HG03025 (cell line): Measurements from ENCODE around the gene DSTN.

Source experiments
- ATAC-seq: cut with Tn5 transposase; IDR thresholded peaks from one replicate; pipeline ENCODE4 v1.9.1; 2021; ENCODE audit warnings: mild to moderate bottlenecking, moderate library complexity; ENCODE audit not compliant: unreplicated experiment, low FRiP score

DSTN gene

GRCh38 chr20:17634661-17635331, 64.9 kb downstream of the DSTN start:
- no peak for ATAC-seq

DNA sequence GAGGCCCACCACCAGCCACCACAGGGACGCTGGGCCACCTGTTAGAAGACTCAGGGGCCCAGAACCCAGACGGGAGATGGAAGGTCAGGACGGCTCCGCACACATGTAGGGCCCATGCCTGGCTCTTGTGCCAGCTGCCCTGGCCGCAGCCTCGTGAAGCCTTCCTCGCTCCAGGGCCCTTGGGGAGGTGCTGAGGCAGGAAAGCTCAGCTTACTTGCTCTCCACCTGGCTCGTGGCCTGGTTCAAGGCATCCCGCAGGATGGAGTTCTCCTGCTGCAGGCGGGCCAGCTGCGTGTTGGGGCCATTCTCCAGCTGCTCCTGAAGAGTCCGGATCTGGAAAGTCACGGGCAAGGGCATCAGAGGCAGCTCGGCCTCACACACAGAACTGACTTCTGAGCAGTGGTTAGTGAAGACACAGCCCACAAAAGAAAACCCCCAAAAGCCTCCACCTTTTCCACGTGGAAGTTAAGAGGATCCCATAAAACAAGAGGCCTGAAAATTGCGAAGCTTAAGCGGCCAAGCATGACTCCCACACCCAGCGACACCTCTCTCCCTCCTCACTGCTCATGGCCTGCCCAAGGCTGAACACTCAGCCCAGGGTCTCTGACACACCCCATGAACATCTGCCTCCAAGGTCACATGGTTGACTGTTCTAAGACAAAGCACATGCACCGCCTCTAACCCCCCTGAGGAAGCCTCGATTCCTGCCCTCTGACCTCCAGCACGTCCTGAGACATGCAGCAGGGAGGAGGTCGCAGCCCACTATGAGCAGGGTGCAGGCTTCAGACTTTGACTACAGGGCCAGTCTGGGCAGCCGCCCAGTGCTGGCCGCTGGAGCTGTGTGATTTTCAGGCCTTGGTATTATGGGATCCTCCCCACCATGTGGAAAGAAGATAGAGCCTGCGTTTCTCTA, 65.7 kb downstream of the DSTN start:
- ATAC-seq = no peak

GRCh38 chr20:17636523-17637412, 66.9 kb downstream of the DSTN start:
- ATAC-seq = no peak

DNA sequence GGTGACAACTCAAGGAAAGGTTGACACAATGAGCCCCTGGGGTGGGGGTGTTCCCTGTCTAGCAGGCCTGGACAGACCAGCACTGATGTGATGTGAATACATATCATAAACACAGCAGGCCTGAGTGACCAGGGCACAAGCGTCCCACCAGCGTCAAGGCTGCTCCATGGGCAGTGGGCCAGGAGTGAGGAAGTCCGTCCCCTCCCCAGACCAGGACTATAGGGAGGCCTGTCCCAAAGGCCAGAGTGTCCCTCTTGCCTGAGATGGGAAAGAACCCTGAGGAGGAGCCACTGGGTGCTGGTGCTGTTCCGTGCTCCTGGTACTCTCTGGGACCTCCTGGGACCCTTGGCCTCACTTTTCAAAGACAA, 67.5 kb downstream of the DSTN start:
- no peak for ATAC-seq

- ATAC-seq = no peak
Observed at GRCh38 chr20:17637985-17638640, 68.2 kb downstream of the DSTN start.

DNA sequence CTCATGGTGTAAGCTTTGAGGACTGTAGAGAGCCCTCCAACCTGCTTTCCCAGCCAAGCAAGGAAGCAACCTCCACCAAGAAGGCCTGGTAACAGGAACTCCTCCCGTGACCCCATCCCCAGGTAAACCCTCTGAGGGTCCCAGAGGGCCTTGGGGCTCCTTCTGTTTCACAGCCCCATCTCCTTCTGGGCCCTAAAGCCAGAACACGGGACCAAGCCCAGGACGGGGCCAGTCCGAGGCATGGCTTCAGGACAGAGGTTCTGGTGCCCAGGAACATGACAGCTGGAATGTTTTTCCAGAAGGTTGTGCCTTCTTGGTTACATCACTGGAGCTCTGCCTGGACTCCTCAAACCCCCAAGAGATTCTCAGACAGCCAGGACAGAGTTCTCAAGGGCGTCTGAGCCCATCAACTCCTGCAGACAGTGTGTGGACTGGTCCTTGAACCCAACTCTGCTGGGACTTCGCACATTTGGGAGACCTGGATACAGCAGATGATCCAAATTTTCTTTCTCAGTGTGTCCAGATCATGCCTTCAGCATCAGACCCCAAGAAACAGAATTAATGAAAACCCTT, 69.0 kb downstream of the DSTN start:
- ATAC-seq = no peak

DNA sequence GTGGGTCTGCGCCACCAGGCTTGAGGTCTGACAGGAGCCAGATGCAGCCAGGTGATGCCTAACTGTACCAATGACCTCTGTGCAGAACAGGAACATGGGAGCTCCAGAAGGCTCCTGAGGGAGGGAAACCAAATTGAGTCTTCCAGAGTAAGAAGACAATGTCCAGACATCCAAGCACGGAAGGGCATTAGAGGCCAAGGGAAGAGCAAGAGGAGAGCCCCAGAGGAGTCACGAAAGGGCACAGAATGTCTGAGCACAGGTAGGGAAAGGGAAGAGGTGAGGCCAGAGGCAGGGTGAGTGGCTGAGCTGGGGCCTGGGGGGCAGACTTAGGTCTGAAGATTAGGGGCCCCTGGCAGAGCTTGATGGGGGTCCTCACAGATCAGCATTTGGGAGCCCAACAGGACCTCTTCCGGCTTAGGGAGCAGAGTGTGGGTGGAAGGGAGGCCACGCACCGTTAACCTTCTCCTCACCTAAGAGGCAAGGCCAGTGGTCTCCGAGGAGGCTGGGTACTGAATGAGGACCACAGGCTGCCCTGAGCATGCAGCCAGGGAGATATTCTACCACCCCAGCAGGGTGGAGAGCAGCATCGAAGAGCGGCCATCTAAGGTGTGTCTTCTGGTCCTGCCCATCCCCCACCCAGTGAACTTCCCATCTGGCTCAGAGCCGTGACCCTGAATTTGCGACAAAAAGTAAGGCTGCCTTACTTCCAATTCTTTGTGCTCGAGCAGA, 70.4 kb downstream of the DSTN start:
- ATAC-seq = no peak

- ATAC-seq = no peak
Observed at GRCh38 chr20:17640875-17641378, 71.1 kb downstream of the DSTN start.

- ATAC-seq = no peak
Observed at GRCh38 chr20:17641520-17641964, 71.7 kb downstream of the DSTN start.

- ATAC-seq = no peak
Observed at GRCh38 chr20:17641993-17642392, 72.1 kb downstream of the DSTN start.

- ATAC-seq = no peak
Observed at GRCh38 chr20:17642404-17643269, 72.8 kb downstream of the DSTN start.

DNA sequence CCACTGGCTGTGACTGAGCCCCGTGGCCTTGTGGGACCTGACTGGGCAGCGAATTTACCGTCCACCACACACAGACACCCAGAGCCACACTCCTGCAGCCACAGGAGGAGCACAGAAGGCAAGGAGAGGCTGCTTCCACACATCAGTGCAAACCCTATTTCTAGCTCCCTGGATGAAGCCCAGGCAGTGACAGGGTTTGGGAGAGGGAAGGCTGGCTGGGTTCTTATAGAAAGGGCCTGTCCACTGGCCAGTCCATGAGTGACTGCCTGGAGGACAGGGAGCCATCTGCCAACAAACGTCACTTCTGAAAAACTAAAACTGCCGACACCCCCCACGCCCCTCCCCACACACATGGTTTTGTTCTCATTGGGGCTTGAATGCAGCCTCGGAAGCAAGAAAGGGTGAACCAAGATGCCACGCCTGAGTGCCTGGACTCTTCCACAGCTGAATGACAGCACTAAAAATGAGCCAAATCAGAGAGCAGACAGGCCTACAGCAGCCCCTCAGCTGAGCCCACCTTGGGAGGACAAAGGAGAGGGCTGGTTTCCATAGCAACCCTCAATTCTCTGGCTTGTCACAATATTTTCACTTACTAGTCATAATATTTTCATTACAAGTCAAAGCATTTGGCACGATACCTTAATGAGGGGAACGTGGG, 73.8 kb downstream of the DSTN start:
- ATAC-seq = no peak

- ATAC-seq = no peak
Observed at GRCh38 chr20:17644451-17644850, 74.6 kb downstream of the DSTN start.

DNA sequence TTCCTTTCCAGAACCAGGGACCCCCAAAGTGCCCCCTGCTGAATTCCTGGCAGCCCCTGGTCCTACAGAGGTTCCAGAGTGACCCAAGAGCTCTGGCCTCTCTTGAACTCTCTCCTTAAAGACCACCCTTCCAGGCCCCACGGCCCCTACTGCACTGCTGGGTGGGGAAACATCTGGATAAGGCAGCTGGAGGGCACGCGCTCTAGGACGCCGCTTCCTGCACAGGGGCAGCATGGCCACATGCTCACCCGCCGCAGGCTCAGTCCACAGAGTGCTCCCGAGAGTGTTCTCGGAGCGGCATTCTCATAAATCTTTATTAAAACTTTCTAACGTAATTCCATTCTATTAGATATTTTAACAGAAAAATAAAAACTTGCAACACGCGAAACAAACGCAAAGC, 75.1 kb downstream of the DSTN start:
- ATAC-seq = no peak

GRCh38 chr20:17645546-17646208, 75.8 kb downstream of the DSTN start:
- no peak for ATAC-seq

GRCh38 chr20:17646209-17646960, 76.5 kb downstream of the DSTN start:
- ATAC-seq = no peak

DNA sequence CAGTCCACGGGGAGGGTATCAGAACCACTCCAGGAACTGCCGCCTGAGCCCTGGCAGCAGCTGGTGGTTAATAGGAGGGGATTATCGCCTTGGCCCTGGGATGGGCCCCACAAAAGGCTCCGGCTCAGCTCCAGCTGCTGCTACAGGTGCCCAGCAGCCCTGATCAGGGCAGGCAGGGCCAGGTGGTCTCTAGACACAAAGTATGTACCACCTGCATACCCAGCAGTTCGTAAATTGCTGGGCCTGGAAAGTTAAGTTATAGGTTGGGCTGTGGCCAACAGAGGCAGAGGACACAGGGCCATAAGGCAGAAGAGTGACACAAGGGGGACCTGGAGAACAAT, 77.1 kb downstream of the DSTN start:
- no peak for ATAC-seq
